GM19468 (cell line): ENCODE data around the gene QRFP.

ENCODE experiments used
- ATAC-seq: cut with Tn5 transposase; IDR thresholded peaks from one replicate; pipeline ENCODE4 v1.9.1; 2021; ENCODE audit warnings: mild to moderate bottlenecking, moderate library complexity, moderate number of reproducible peaks; ENCODE audit not compliant: unreplicated experiment; ENCODE audit errors: extremely low read depth

QRFP gene

DNA sequence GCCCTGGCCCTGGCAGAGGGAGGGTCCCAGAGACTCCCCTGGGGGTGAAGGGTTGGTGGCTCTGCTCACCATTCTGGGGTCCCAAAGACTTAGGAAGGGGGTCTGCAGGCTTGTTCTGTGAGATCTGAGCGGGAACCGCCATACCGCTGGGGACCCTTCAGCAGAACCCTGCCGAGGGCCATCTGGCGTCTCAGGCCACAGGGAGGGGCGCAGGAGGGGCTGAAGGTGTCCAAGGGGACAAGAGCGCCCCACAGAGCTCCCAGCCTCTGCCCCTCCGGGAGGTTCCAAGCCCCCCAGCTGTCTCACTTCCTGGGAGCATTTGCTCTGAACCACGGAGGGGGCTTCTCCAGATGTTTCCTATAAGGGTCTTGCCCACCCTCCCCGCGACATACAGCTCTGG is 37.6 kb upstream of the QRFP start:
- no peak for ATAC-seq

DNA sequence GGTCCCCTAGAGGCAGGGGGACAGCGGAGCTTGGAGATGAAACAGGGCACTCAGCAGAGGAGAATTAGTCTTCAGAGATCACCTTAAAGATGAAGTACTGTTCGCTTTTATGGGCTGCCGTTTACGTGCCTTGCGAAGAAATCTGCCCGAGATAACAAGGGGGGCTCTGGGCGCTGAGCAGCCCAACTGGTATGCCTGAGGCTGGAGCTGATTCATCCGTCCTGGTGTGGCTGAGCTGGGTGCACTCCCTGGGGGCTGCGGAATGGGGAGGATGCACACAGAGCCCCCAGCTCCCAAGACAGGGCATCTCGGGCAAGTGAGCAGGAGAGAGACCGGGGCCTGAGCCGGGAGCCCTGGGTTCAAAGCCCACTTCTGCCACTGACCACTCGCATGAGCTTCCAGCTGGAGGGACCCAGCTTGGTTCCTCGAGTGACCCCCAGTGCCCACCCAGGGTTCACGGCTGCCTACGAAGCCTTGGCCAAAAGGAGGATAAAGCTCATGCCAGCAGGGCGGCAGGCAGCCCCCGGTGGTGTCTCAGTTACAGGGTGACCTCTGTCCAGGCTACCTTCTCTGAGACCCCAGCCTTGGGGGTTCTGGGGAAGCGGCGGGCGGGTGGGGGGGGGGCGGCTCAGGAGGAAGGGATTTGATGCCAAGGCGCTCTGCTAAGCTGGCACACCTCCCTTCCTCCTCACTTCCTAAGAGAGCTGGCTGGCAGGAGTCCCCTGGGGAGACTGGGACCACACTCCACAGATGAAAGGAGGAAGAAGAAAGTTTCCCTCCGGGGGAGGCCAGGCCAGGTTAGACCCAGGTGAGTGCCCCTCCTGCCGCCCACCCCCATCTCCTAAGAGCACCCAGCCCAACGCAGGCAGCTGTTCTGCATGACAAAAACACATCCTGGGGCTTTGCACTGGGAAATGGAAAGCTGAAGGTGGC is 36.8 kb upstream of the QRFP start:
- ATAC-seq = no peak

DNA sequence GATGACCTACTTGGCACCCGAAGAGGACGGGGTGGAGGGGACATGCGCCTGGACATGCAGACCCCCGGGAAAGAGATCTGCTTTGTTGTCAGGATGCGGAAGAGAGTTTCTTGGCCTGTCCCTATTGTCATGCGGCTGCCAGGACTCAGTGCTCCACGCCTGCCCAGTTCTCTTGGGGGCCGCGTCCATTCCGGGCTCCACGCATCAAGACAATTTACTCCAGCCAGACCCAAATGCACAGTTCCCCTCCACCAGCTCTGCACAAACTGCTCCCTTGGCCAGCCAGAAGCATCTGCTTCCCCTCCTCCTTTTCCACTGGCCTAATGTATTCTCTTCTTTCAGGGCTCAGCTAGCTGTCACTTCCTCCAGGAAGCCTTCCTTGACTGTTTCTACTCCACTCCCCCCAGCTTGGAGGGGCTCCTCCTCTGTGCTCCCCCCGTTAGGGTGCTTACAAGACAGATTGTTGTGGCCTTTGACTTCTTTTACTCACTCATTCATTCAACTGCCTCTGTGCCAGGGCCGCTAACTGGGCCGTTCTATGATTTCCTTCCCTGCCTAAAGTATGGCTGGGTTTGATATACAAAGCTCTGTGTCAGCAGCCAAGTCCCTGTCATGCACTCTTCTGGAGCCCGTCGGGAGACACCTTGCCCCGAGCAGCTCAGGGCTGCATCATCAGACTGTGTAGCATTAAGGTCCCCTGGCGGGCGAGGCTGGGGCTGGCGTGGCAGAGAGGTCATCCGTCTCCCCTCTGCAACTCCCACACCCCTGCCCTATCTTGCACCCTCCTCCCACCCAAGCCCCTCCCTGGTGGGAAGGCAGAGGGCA is 35.9 kb upstream of the QRFP start:
- no peak for ATAC-seq

DNA sequence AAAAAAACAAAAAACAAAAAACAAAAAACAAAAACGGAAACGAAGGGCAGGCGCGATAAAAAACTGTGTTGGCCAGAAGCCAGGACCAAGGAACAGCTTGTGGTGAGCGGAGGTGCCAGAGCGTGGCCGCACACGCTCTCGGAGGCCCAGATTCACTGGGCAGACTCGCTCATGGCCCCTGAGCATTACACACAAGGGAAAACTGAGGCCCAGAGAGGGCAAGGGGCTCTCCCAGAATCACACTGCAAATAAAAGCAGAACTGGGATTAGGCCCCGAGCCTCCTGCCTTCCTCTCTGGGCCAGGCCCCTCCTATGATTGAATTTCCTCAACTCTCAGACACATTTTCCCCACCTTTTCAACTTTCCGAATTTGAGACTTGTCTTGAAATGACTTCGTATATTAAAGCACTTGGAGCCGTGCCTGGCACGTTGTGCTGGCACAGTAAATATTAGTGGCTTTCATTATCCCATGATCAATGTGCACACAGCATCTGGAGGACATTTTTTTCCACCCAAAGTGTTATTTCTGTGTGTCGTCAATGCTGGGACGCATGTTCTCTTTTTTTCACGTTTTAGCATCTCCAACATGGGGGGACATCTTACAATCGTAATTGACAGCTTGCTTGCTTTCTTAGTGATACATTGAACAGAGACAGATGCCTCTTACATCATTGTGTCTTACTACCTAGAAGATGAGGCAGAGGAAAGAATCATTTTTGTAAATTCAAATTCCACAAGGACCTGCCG is 35.1 kb upstream of the QRFP start:
- ATAC-seq = no peak

DNA sequence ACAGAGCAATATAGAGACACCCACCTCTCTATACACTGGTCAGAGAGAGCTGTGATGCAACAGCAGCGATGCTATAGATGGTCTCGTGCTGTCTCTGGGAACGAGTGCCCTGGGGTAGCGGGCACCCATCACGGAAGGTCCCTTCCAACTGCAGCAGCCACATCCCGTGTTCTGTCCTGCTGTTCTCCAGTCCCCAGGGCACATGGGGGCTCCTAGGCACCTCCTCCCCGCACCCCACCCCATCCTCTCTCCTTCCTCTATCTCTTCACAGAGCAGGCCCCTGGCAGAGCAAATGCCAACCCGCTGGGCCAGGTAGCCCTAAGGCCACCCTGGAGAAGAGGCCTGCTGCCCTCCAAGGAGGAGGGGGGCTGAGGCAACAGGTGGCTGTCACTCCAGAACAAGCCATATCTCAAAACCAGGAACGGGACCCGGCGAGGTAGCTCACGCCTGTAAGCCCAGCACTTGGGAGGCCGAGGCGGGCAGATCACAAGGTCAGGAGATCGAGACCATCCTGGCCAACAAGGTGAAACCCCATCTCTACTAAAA is 34.3 kb upstream of the QRFP start:
- ATAC-seq = no peak

DNA sequence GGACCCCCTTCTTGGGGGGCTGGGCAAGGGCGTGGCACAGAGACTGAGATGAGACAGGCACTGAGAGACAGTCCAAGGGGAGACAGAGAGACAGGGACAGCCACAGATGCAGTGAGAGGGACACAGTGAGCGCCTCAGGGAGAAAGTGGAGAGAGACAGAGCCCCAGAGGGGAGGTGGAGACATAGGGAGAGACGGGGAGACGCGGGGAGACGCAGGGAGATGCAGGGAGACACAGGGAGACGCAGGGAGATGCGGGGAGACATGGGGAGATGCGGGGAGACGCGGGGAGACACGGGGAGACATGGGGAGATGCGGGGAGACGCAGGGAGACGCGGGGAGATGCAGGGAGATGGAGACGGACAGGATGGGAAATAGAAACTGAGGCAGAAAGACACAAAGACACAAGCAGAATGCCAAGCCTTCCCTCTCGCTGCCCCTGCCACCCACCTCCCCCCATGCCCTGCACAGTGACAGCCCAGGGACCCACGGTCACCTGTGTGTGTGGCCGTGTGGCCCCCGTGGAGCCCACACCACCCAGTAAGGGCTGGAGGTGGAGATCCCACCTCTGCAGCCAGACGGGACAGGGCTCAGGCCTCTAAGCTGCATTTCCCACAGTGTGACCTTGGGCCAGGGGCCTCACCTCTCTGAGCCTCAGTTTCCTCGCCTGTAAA is 33.7 kb upstream of the QRFP start:
- ATAC-seq = no peak

DNA sequence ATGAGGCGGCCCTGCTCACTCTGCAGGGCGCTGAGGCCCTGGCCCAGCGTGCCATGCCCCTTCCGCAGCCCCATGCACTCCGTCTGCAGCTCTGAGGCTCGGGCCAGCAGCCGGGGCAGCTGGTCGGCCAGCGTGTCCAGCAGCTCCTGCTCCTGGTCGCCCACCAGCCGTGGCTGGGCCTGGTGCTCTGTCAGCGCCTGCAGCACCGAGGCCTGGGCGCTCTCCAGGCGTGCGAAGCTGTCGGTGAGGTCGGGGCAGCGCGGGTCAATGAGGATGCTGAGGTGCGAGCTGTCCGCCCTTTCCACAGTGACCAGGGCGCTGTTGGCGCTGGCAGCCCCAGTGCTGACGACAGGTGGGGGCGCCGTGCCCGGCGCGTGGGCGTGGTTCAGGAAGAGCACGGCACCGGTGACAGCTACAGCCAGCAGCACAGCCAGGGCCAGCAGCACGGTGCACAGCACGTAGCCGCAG is 33.0 kb upstream of the QRFP start:
- ATAC-seq = no peak

DNA sequence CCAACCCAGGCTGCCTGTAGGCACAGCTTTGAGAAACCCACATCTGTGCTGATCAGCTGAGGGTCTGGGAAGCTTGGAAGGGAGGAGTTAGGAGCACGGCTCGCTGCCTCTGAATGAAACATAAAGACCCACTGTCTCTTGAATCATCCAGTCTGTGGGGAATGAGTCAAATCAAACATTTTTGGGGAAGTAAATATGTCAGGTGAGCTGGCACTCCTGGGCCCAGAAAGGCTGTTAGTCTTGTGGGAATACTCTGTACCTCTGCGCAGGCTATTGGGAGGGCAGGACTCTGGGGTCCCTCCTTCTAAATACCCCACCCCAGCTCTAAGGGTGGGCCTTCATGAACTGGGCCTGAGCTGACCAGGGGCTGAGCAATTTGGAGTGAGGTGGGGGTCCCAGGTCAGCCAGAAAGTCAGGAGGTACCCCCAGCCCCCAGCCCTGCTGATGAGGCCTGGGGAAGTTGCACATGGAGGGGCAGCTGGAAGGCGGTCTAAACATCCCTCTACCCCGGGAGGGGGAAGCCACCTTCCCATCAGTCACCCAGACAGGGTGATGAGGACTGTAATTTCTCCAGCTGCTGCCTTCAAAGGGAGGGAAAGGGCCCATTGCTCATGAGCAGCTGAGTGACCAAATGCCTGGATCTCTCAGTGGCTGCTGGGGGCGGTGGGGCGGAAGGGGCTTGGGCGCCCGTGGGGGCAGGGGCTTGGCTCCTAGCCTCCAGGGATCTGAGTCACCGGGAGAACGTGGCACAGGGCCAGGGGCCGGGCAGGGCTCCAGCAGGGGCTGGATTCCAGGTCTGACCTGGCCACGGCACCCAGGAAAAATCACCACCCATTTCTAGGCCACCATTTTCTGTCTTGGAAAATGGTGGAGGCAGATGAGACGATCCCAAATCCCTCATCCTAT is 31.6 kb upstream of the QRFP start:
- peak; percentile 26 for ATAC-seq

DNA sequence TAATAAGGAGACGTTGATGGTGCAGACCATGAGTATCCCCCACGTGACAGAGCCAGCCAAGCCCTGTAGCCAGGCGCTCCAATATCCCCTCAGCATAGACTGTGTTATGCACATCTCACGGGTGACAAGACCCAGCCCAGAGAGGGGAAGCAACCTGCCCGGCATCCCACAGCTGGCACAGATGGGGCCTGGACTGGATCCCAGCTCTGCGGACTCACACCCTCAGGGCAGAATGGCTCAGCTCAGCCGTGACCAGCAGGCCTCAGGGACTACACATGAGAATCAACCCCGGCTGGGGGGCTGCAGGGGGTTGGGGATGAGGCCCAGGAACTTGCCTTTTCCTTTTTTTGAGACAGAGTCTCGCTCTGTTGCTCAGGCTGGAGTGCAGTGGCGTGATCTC is 30.7 kb upstream of the QRFP start:
- no peak for ATAC-seq

DNA sequence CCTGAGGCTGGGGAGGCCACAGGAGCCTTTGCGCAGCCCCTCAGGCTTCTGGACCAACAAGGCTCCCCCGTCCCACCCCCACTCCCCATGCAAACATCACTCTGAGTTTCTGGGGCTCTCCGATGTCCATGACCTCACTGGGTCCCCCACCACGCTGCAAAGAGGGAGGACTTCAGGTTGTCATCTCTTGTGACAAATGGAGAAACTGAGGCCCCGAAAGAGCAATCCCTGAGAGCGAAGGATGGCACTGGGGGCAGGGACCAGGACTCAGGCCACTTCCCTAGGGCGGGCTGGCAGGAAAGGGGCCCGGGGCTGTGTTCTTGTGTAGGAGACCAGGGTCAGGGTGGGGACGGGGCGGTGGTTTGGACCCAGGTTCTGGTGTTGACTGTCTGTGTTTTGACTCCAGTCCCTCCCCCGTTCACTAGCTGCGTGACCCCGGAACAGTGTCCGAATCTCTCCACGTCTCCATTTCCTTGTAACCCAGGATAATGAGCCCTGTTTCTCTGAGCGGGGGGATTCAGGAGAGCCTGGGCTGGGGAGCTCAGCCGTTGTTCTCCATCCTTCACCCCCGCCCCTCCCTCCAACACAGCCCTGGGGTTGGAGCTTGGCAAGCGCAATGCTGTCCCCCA is 28.6 kb upstream of the QRFP start:
- no peak for ATAC-seq

DNA sequence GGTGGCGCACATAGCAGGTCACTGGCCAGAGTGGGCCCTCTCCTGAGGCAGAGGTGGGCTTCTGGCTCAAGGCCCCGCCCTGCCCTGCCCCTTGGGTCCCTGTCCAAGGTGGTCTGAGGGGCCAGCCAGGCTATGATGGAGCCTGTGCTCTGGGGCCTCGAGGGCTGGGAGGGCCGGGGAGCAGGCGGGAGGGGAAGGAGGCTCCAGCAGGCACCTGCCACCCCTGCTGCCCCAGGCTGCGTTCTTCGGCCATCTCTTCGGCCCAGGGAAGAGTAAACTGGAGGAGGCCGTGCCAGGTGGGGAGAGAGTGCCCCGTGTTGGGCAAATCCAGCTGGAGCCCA is 27.8 kb upstream of the QRFP start:
- no peak for ATAC-seq

DNA sequence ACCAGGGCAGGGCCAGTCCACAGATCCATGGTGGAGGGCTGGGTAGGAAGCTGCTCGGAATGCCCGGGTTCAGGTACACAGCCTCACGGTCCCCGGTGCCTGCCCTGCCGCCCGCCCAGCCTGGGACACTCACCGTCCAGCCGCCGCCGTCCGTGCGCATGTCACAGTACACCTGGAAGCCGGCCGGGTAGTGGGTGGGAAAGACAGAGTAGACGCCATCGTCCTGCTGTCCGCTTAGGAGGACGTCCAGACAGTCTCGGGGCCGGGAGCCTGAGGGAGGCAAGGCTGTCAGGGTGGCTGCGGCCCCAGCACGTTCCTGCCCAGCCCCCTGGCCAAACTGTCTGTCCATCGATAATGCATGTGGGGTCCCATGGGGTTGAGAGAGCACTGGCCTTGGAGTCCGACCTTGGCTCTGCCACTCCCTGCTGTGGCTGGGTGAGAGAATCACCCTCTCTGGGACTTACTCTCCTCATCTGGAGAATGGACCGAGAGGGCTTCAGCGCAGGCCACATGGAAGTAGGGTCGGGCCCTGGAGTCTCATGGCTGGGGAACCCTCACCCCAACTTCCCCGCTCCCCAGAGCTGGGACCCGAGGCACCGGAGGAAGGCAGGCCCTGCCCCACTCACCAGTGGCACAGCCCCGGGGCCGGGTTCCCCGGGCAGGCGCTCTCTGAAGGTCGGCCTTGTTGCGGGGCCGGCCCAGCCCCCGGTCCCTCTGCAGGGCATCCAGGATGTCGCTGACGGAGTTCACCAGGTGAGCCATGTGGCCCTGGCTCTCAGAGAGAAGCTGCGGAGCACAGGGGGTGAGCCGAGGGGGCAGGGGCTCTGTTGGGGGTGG is 27.2 kb upstream of the QRFP start:
- no peak for ATAC-seq

DNA sequence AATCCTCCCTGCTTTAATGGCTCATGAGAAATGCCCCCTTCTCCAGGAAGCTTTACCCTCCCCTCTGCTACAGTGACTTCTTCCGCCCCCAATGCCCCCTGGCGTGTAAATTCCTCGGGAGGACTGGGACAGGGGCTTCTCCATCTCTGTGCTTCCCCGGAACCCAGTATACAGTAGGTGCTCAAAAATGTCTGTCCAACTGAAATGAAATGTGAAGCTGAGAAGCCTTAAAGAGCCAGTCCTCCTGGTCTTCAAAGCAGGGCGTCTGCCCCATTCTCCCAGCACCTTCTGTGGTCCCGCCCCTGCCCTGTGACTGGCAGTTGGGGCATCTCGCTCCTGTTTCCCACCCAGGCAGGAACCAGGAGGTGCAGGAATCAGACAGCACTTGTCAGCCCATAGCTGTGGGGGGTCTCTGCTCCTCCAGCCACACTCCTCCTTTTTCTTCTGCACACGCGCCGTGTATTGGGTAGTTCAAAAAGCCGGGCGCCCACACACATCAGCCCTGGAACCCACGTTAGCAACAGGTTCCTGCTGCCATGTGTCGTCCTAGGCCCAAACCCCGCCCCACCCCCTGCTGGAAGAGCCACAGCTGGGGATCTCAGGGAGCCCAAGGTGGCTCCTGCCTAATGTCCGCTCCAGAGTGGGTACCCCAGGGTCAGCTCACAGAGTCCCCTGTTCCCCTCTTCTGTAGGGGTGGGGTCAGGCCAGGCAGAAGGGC is 26.4 kb upstream of the QRFP start:
- no peak for ATAC-seq

DNA sequence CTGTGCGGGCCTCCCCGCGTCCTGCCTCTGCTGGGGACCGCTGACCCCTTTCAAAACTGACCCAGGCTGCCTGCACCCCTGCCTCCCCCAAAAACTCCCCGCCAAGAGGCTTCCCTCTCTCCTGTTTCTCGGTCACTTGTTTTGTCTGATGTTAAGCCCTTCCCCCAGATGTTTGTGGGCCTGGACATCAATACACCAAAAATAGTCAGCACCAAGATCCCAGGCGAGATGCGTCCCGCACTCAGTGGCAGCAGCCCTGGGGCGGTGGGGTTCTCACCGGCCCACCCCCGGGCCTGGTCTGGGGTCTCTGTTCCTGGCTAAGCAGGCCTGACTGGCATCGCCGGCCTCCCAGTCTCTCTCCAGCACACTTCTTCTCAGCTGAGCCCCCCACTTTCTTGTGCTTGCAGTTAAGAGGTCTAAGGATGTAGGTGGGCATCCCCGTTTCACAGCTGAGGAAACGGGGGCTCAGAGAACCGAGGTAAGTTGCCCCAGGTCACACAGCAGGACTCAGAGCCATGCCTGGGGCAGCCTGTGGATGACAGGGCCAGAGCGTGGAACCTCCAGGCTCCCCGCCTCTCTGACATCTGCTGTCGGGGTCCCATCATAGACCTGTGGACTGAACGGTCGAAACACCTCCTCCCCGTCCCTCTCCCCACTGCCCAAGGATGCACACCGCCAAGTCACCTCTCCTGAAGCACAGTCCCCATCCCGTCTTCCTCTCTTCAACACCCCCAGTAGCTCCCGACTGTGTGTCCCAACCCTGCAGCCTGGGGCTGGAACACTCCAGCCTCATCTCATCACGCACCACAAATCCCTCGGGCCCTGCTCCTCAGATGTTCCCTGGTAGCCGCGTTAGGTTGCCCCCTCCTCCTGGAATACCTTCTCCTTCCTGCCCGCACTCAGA is 25.6 kb upstream of the QRFP start:
- ATAC-seq = no peak

DNA sequence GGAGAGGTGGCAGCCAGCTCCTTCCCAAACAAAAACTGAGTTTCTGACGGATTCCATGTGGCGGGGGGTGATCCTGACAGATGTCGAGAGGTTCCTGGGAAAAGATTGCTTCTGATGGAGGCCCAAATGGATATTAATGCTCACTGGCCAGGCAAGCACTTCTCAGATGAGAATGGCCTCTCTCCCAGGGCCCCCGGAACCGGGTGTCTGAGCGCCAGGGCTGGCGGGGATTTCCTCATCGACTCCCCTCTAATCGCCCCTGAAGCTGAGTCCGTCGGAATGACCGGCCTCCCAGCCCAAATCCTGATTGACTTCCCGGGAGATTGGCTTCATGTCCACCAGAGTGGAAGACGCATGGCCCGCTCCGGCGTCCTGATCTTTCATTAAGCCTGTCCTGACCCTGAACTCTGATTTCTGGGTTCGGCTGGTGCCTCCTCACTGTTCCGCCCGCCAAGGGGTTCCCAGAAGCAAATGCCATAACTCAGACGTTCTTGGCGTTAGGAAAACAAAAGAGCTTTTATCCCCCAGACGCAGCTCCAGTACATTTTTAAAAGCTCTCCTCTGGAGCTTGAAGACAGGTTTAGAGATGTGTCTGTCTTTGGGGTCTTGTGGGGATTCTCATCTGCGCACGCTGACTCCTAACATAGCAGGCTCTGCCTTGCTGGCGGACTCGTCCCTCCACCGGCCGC is 24.8 kb upstream of the QRFP start:
- no peak for ATAC-seq
